Mesendoderm (in vitro differentiated cells): ENCODE data around the gene LAMA4.
"Not testable (repeated sequence)": the region's sequence is repeated elsewhere in the genome, so short reads cannot be mapped to it uniquely, and the experiment has no call there.

Experiments used
- DNase-seq: peaks from one replicate; pipeline ENCODE4 v3.0.0; 2013
- H2AK5ac ChIP-seq: 2 replicates; pipeline ENCODE4 v1.6.1; 2013; ENCODE audit warnings: low read length, inconsistent platforms
- H2BK120ac ChIP-seq: 2 replicates; pipeline ENCODE4 v1.6.1; 2013; ENCODE audit warnings: low read depth, mild to moderate bottlenecking, low read length, moderate library complexity, mixed read lengths
- H2BK15ac ChIP-seq: replicated peaks from 2 replicates; pipeline ENCODE4 v1.6.1; 2013; ENCODE audit warnings: low read depth, mild to moderate bottlenecking, moderate library complexity
- H2BK5ac ChIP-seq: 2 replicates; pipeline ENCODE4 v1.6.1; 2013; ENCODE audit warnings: low read length, inconsistent platforms
- H3K18ac ChIP-seq: 2 replicates; pipeline ENCODE4 v1.6.1; 2013; ENCODE audit warnings: mild to moderate bottlenecking, low read length, mixed read lengths
- H3K23ac ChIP-seq: one replicate; pipeline ENCODE4 v1.6.1; 2013; ENCODE audit warnings: low read length
- H3K27ac ChIP-seq: 2 replicates; pipeline ENCODE4 v1.5.1; 2013; ENCODE audit warnings: low read depth, mild to moderate bottlenecking, inconsistent platforms, low read length, moderate library complexity
- H3K27me3 ChIP-seq: 2 replicates; pipeline ENCODE4 v1.6.1; 2013; ENCODE audit warnings: low read length, control low read depth, mild to moderate bottlenecking, inconsistent platforms; ENCODE audit not compliant: insufficient read depth, poor library complexity
- H3K36me3 ChIP-seq: 2 replicates; pipeline ENCODE4 v1.6.1; 2013; ENCODE audit warnings: low read length, inconsistent platforms; ENCODE audit not compliant: control insufficient read depth, insufficient read depth
- H3K4ac ChIP-seq: one replicate; pipeline ENCODE4 v1.6.1; 2013; ENCODE audit warnings: low read depth, mild to moderate bottlenecking, low read length, moderate library complexity
- H3K4me1 ChIP-seq: 2 replicates; pipeline ENCODE4 v1.6.1; 2013; ENCODE audit warnings: low read depth, low read length, inconsistent platforms; ENCODE audit not compliant: control insufficient read depth
- H3K4me2 ChIP-seq: 2 replicates; pipeline ENCODE4 v1.6.1; 2013; ENCODE audit warnings: low read length
- H3K4me3 ChIP-seq: 2 replicates; pipeline ENCODE4 v1.5.1; 2013; ENCODE audit warnings: mild to moderate bottlenecking, low read length
- H3K56ac ChIP-seq: one replicate; pipeline ENCODE4 v1.6.1; 2013; ENCODE audit warnings: low read length
- H3K79me1 ChIP-seq: 2 replicates; pipeline ENCODE4 v1.6.1; 2013; ENCODE audit warnings: low read length, inconsistent platforms
- H3K79me2 ChIP-seq: 2 replicates; pipeline ENCODE4 v1.6.1; 2013; ENCODE audit warnings: mild to moderate bottlenecking, low read length; ENCODE audit not compliant: control insufficient read depth, insufficient read depth
- H3K9ac ChIP-seq: 2 replicates; pipeline ENCODE4 v1.6.1; 2013; ENCODE audit warnings: low read length, inconsistent platforms
- H4K5ac ChIP-seq: one replicate; pipeline ENCODE4 v1.6.1; 2013; ENCODE audit warnings: low read length
- H4K8ac ChIP-seq: one replicate; pipeline ENCODE4 v1.6.1; 2013; ENCODE audit warnings: low read depth, mild to moderate bottlenecking, control low read depth, low read length, moderate library complexity
- WGBS: extraction: QIAGEN DNeasy Blood & Tissue Kit; methylation state at CpG from one replicate; pipeline ENCODE4 v1.1.7; 2013; ENCODE audit warnings: low lambda C conversion rate, missing lambda C conversion rate; ENCODE audit not compliant: insufficient coverage; ENCODE audit errors: extremely low coverage; 5-methylcytosine and 5-hydroxymethylcytosine counted together

LAMA4 gene

DNA sequence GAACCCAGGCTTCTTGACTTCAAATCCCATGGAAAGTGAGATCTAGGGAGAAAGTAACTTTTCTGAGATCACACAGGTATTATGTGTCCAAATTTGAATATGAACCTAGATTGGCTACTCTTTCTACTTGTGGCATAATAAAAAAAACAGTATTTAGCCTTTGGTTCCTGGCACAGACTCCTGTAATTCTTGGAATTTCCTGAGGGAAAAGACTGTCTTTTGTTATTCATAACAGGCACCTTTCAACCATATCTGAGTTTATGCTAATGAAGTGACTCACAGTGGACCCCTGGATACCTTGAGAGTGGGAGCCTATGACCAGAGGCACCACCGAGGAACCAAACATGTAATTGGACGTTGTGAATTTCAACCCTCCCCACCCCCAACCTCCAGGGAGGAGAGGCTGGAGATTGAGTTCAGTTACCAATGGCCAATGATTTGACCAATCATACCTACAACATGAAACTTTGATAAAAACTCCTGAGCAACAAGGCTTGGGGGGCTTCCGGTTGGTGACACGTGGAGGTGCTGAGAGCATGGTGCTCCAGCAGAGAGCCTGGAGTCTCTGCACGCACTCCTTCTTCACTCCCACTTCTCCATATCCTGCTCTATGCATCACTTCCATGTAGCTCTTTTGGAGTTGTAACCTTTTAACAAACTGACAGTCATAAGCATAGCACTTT, 48.8 kb downstream of the LAMA4 start:
- H3K79me1 ChIP-seq: no peaks in the 10 kb centered on the region
- H3K79me2 ChIP-seq: no peaks in the 10 kb centered on the region
- peak overlapping the region; percentile 55 for H3K27ac ChIP-seq
- H3K56ac ChIP-seq: no peak overlapping the region
- no peak overlapping the region for H3K4me2 ChIP-seq
- no peak overlapping the region for H2BK15ac ChIP-seq
- no peak overlapping the region for H4K5ac ChIP-seq
- H3K18ac ChIP-seq: no peak overlapping the region
- no peak overlapping the region for H3K9ac ChIP-seq
- H3K4me3 ChIP-seq: no peak overlapping the region
- H3K27me3 ChIP-seq: no peaks in the 10 kb centered on the region
- H3K4me1 ChIP-seq: peaks cover 6% of the 10 kb centered on the region
- H4K8ac ChIP-seq: no peak overlapping the region
- H3K4ac ChIP-seq: peak overlapping the region; percentile 16
- peak; percentile 68 for DNase-seq
- peak overlapping the region; percentile 79 for H2BK120ac ChIP-seq
- no peak overlapping the region for H3K23ac ChIP-seq
- no CpG with 5 or more reads among the region's 5 CpGs for WGBS
- no peaks in the 10 kb centered on the region for H3K36me3 ChIP-seq
- H2BK5ac ChIP-seq: no peak overlapping the region
- H2AK5ac ChIP-seq: no peak overlapping the region

- Histone ChIP-seq H3K27me3 (no peaks in the 10 kb centered on the region), H2BK120ac (no peak overlapping the region), H2BK15ac (no peak overlapping the region), H3K27ac (no peak overlapping the region), H3K79me2 (no peaks in the 10 kb centered on the region), H4K8ac (no peak overlapping the region), H3K36me3 (no peaks in the 10 kb centered on the region), H3K4me1 (peaks cover 6% of the 10 kb centered on the region), H3K79me1 (no peaks in the 10 kb centered on the region), H3K23ac (no peak overlapping the region), H3K18ac (no peak overlapping the region), H3K56ac (no peak overlapping the region), H3K4me3 (no peak overlapping the region), H4K5ac (no peak overlapping the region), H3K9ac (no peak overlapping the region), H3K4me2 (no peak overlapping the region), H2AK5ac (no peak overlapping the region), H3K4ac (no peak overlapping the region), H2BK5ac (no peak overlapping the region)
- WGBS: no CpG with 5 or more reads among the region's 4 CpGs
- DNase-seq: no peak
These were observed 50.0 kb downstream of the LAMA4 start for GRCh38 chr6:112204350-112204706.

GRCh38 chr6:112203577-112204349, 50.6 kb downstream of the LAMA4 start:
- no peak overlapping the region for H3K18ac ChIP-seq
- no peaks in the 10 kb centered on the region for H3K79me1 ChIP-seq
- H3K4me1 ChIP-seq: peaks cover 6% of the 10 kb centered on the region
- no peak overlapping the region for H2BK120ac ChIP-seq
- H3K23ac ChIP-seq: no peak overlapping the region
- no peak overlapping the region for H2BK5ac ChIP-seq
- peak overlapping the region; percentile 19 for H2BK15ac ChIP-seq
- DNase-seq: no peak
- H3K27ac ChIP-seq: no peak overlapping the region
- no peak overlapping the region for H3K4me3 ChIP-seq
- no peak overlapping the region for H3K9ac ChIP-seq
- H3K4ac ChIP-seq: no peak overlapping the region
- H3K56ac ChIP-seq: no peak overlapping the region
- H4K5ac ChIP-seq: no peak overlapping the region
- H4K8ac ChIP-seq: no peak overlapping the region
- H2AK5ac ChIP-seq: no peak overlapping the region
- H3K4me2 ChIP-seq: no peak overlapping the region
- no peaks in the 10 kb centered on the region for H3K79me2 ChIP-seq
- H3K27me3 ChIP-seq: no peaks in the 10 kb centered on the region
- no peaks in the 10 kb centered on the region for H3K36me3 ChIP-seq
- no CpG with 5 or more reads among the region's 6 CpGs for WGBS

- H4K5ac ChIP-seq: no peak overlapping the region
These were observed 51.6 kb downstream of the LAMA4 start for GRCh38 chr6:112202639-112203341.

GRCh38 chr6:112200185-112200914, 54.0 kb downstream of the LAMA4 start:
- DNase-seq, H4K8ac ChIP-seq, H2BK120ac ChIP-seq, H3K4ac ChIP-seq, H3K23ac ChIP-seq, H2BK5ac ChIP-seq, H3K27ac ChIP-seq, H2BK15ac ChIP-seq, H3K4me3 ChIP-seq, H4K5ac ChIP-seq, H3K56ac ChIP-seq, H3K36me3 ChIP-seq, H3K27me3 ChIP-seq, H3K79me2 ChIP-seq, H3K4me1 ChIP-seq, H2AK5ac ChIP-seq, H3K4me2 ChIP-seq, H3K9ac ChIP-seq, H3K79me1 ChIP-seq, H3K18ac ChIP-seq: not testable (repeated sequence)
- no CpG with 5 or more reads among the region's 2 CpGs for WGBS

More at GRCh38 chr6:112202639-112203341, 51.6 kb downstream of the LAMA4 start:
- H3K36me3 ChIP-seq: no peaks in the 10 kb centered on the region
- no peak overlapping the region for H3K4ac ChIP-seq
- no peaks in the 10 kb centered on the region for H3K27me3 ChIP-seq
- H3K79me2 ChIP-seq: no peaks in the 10 kb centered on the region
- H3K56ac ChIP-seq: no peak overlapping the region
- no peak for DNase-seq
- peaks cover 6% of the 10 kb centered on the region for H3K4me1 ChIP-seq
- no peaks in the 10 kb centered on the region for H3K79me1 ChIP-seq
- no peak overlapping the region for H3K4me3 ChIP-seq
- no peak overlapping the region for H2BK15ac ChIP-seq
- no peak overlapping the region for H3K4me2 ChIP-seq
- no peak overlapping the region for H2AK5ac ChIP-seq
- H3K23ac ChIP-seq: no peak overlapping the region
- no peak overlapping the region for H3K18ac ChIP-seq
- no peak overlapping the region for H4K8ac ChIP-seq
- WGBS: no CpG with 5 or more reads among the region's 12 CpGs
- H3K9ac ChIP-seq: no peak overlapping the region
- no peak overlapping the region for H3K27ac ChIP-seq
- no peak overlapping the region for H2BK5ac ChIP-seq
- no peak overlapping the region for H2BK120ac ChIP-seq
